WTC11 (cell line): ENCODE measurements around the gene PAPLN. TPM values are rescaled to one million over a fixed set of nuclear protein-coding genes. Genes with fewer than 3 reads are reported as not detected.
A peak's percentile ranks its signal among the peaks of the same experiment; 100 is the strongest.

Experiments
- ATAC-seq: fragments of 200-7000 bp; cut with Tn5 transposase; 2 replicates; pipeline ENCODE4 v1.10.0; 2021; ENCODE audit warnings: mild to moderate bottlenecking, moderate library complexity
- CTCF ChIA-PET: fragments of 300-600 bp; sonication (Branson Sonifier 250); formaldehyde crosslinking; loops from one replicate; lab custom pipeline; 2021; ENCODE audit warnings: antibody characterized with exemption; lab: Charles Lee
- POLR2A ChIA-PET: fragments of 350-600 bp; sonication (Branson Sonifier 250); formaldehyde crosslinking; loops from one replicate; lab custom pipeline; 2021; ENCODE audit warnings: antibody characterized with exemption; lab: Charles Lee
- DNase-seq: peaks from one replicate; pipeline ENCODE4 v3.0.0; 2021; ENCODE audit warnings: low spot score
- H3K27ac Mint-ChIP-seq: 2 replicates; pipeline ENCODE4 v1.8.0; 2021; ENCODE audit warnings: mixed read lengths
- H3K27me3 Mint-ChIP-seq: 2 replicates; pipeline ENCODE4 v1.8.0; 2021; ENCODE audit warnings: low read depth, mild to moderate bottlenecking, moderate library complexity, mixed read lengths
- H3K36me3 Mint-ChIP-seq: 2 replicates; pipeline ENCODE4 v1.8.0; 2021; ENCODE audit warnings: mixed read lengths
- H3K4me1 Mint-ChIP-seq: 2 replicates; pipeline ENCODE4 v1.8.0; 2022; ENCODE audit warnings: mixed read lengths
- H3K4me3 Mint-ChIP-seq: 2 replicates; pipeline ENCODE4 v1.8.0; 2021; ENCODE audit warnings: mild to moderate bottlenecking, moderate library complexity, mixed read lengths
- H3K9me3 Mint-ChIP-seq: 2 replicates; pipeline ENCODE4 v1.8.0; 2021; ENCODE audit warnings: mixed read lengths
- CBFB ChIP-seq: sonication (generic); formaldehyde crosslinking; IDR thresholded peaks from 2 replicates; pipeline ENCODE4 v1.8.1; 2022; ENCODE audit warnings: mild to moderate bottlenecking, low read depth, missing genetic modification reagents
- CREB1 ChIP-seq: sonication (generic); formaldehyde crosslinking; IDR thresholded peaks from 2 replicates; pipeline ENCODE4 v1.8.0; 2023; ENCODE audit warnings: mild to moderate bottlenecking, missing genetic modification reagents
- CREM ChIP-seq: sonication (generic); formaldehyde crosslinking; IDR thresholded peaks from 2 replicates; pipeline ENCODE4 v1.8.1; 2022; ENCODE audit warnings: mild to moderate bottlenecking, missing genetic modification reagents, moderate library complexity
- EMX1 ChIP-seq: fragments of 250-450 bp; sonication (Bioruptor Pico); IDR thresholded peaks from 2 replicates; pipeline ENCODE4 v1.8.0; 2021; ENCODE audit warnings: mild to moderate bottlenecking
- ERG ChIP-seq: fragments of 250-450 bp; sonication (Bioruptor Pico); IDR thresholded peaks from 2 replicates; pipeline ENCODE4 v1.8.0; 2021; ENCODE audit warnings: mild to moderate bottlenecking
- GTF2I ChIP-seq: fragments of 250-450 bp; sonication (Bioruptor Pico); conservative IDR thresholded peaks from 2 replicates; pipeline ENCODE4 v1.4.0; 2021; ENCODE audit warnings: mild to moderate bottlenecking
- KAT7 ChIP-seq: sonication (generic); formaldehyde crosslinking; IDR thresholded peaks from 2 replicates; pipeline ENCODE4 v1.8.1; 2023; ENCODE audit warnings: missing genetic modification reagents, mild to moderate bottlenecking, borderline replicate concordance
- MAX ChIP-seq: sonication (generic); formaldehyde crosslinking; IDR thresholded peaks from 2 replicates; pipeline ENCODE4 v1.8.0; 2022; ENCODE audit warnings: mild to moderate bottlenecking, missing genetic modification reagents
- NFE2L1 ChIP-seq: sonication (generic); formaldehyde crosslinking; IDR thresholded peaks from 2 replicates; pipeline ENCODE4 v1.8.1; 2023; ENCODE audit warnings: missing genetic modification reagents
- NR3C1 ChIP-seq: sonication (generic); formaldehyde crosslinking; conservative IDR thresholded peaks from 2 replicates; pipeline ENCODE4 v1.8.1; 2023; ENCODE audit warnings: low read depth, mild to moderate bottlenecking, missing genetic modification reagents
- TEAD4 ChIP-seq: sonication (generic); formaldehyde crosslinking; IDR thresholded peaks from 2 replicates; pipeline ENCODE4 v1.8.0; 2022; ENCODE audit warnings: mild to moderate bottlenecking, missing genetic modification reagents
- ZBTB21 ChIP-seq: sonication (generic); formaldehyde crosslinking; IDR thresholded peaks from 2 replicates; pipeline ENCODE4 v1.8.1; 2023; ENCODE audit warnings: mild to moderate bottlenecking, missing genetic modification reagents, borderline replicate concordance
- ZNF138 ChIP-seq: sonication (generic); formaldehyde crosslinking; conservative IDR thresholded peaks from 2 replicates; pipeline ENCODE4 v1.8.1; 2022; ENCODE audit warnings: mild to moderate bottlenecking, moderate library complexity, missing genetic modification reagents
- ZNF423 ChIP-seq: fragments of 250-450 bp; sonication (Bioruptor Pico); IDR thresholded peaks from 2 replicates; pipeline ENCODE4 v2.1.2; 2022; ENCODE audit warnings: mild to moderate bottlenecking, moderate library complexity
- ZNF532 ChIP-seq: fragments of 250-450 bp; sonication (Bioruptor Pico); IDR thresholded peaks from 2 replicates; pipeline ENCODE4 v1.9.0; 2021; ENCODE audit warnings: mild to moderate bottlenecking, borderline replicate concordance
- ZSCAN18 ChIP-seq: fragments of 250-450 bp; sonication (Bioruptor Pico); IDR thresholded peaks from 2 replicates; pipeline ENCODE4 v2.1.2; 2022; ENCODE audit warnings: mild to moderate bottlenecking, moderate library complexity
- total RNA-seq: library from RNA; stranded (reverse); gene quantifications from 3 replicates; pipeline ENCODE4 v1.2.3, GENCODE V29; 2021

PAPLN gene
- total RNA-seq, 1 experiment from 2014 or later = 9.3 TPM

- peak; percentile 22 for ATAC-seq
- peak overlapping the region; percentile 72 for H3K4me3 Mint-ChIP-seq
- H3K36me3 Mint-ChIP-seq = no peaks in the 10 kb centered on the region; the same call in 1 of the 2 replicates
- peak; percentile 75 for DNase-seq
- POLR2A ChIA-PET = no interaction called here
- CTCF ChIA-PET = no interaction called here
- H3K4me1 Mint-ChIP-seq = peaks cover 47% of the 10 kb centered on the region
- H3K27me3 Mint-ChIP-seq = peaks cover 38% of the 10 kb centered on the region
- no peaks in the 10 kb centered on the region for H3K9me3 Mint-ChIP-seq
- TF ChIP-seq CBFB (CRISPR knock-in tag) (0 out of 2 replicates have a peak, but pooled peaks have one; percentile 38), ZSCAN18 (CRISPR knock-in tag) (no peak), ZNF138 (CRISPR knock-in tag) (0 out of 2 replicates have a peak, but pooled peaks have one; percentile 42), MAX (peak; percentile 22; the same call in 1 of the 2 replicates), NR3C1 (CRISPR knock-in tag) (0 out of 2 replicates have a peak, but pooled peaks have one; percentile 21), ZNF423 (CRISPR knock-in tag) (peak; percentile 92), GTF2I (no peak), CREM (CRISPR knock-in tag) (no peak), KAT7 (no peak)
- no peak overlapping the region for H3K27ac Mint-ChIP-seq
Observed at GRCh38 chr14:73239393-73240241, 2.3 kb downstream of the PAPLN start.

- peaks cover 35% of the 10 kb centered on the region for H3K4me1 Mint-ChIP-seq
- no peak for DNase-seq
Observed at GRCh38 chr14:73240816-73241480, 3.6 kb downstream of the PAPLN start.

More at GRCh38 chr14:73240816-73241480, 3.6 kb downstream of the PAPLN start:
- ATAC-seq = no peak
- TF ChIP-seq EMX1 (CRISPR knock-in tag) = no peak
- TF ChIP-seq ZBTB21 (CRISPR knock-in tag) = no peak
- no peak for TF ChIP-seq TEAD4 (CRISPR knock-in tag)
- no peak for TF ChIP-seq CREB1 (CRISPR knock-in tag)
- TF ChIP-seq ZNF423 (CRISPR knock-in tag) = no peak
- TF ChIP-seq ZNF532 (CRISPR knock-in tag) = no peak
- TF ChIP-seq NFE2L1 = no peak
- TF ChIP-seq ERG = no peak
- TF ChIP-seq, all 79 proteins: peak for 0
- peaks cover 35% of the 10 kb centered on the region for H3K27me3 Mint-ChIP-seq
- POLR2A ChIA-PET = no interaction called here
- CTCF ChIA-PET = interaction anchor here (0.6 to 2.2 kb wide), 3 partner anchors 9 to 43 kb away, joined by 6 read pairs; no protein-coding TSS in a partner anchor
- H3K27ac Mint-ChIP-seq = no peak overlapping the region
- no peaks in the 10 kb centered on the region for H3K9me3 Mint-ChIP-seq
- no peaks in the 10 kb centered on the region; the same call in 1 of the 2 replicates for H3K36me3 Mint-ChIP-seq
- no peak overlapping the region for H3K4me3 Mint-ChIP-seq
